ENCODE results near the gene GAPT.

GAPT gene

DNA sequence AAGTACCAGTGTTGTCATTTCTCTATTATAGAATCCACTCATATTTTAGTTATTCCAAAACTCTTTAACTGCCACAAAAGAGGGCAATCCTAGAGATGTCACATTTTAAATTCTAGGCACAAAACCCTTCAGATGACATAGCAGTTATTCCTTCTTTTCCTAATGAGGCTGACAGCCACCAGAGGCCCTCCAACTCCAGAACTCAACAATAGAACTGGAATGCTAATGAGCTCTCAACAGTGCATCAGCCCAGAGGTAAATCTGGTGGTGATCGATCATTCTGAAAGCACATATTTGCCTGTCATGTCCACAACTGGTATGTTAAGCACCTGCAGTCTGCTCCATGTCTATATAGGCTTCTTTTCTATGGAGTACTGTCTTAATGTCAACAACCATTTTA, 51.5 kb downstream of the GAPT start:
- ChIA-PET CTCF (no interaction called here), POLR2A (no interaction called here)
- Histone ChIP-seq H3K4me3 (ENCODE audit: low read depth, low read length) (no peak overlapping the region), H3K36me3 (ENCODE audit: control insufficient read depth in 2 of 2, insufficient read depth in 1 of 2, low read length in 2 of 2) (no peaks in the 10 kb centered on the region), H3K4me1 (ENCODE audit: control insufficient read depth, insufficient read depth, low read length) (no peaks in the 10 kb centered on the region), H3K9me3 (ENCODE audit: control insufficient read depth, insufficient read depth, low read depth, low read length) (no peaks in the 10 kb centered on the region), H3K27ac (ENCODE audit: extremely low read depth, low read depth, low read length) (no peak overlapping the region)
- TF ChIP-seq MYNN (tag by site-specific recombination; IDR thresholded peaks at IDR 0.05; ENCODE audit: borderline replicate concordance), result no peak
- no peak for TF ChIP-seq ZNF596 (tag by site-specific recombination; IDR thresholded peaks at IDR 0.05)
- no peak for TF ChIP-seq ZNF366 (tag by site-specific recombination; conservative IDR thresholded peaks at IDR 0.05)
- no peak for TF ChIP-seq ZNF274 (IDR thresholded peaks at IDR 0.05; ENCODE audit: low read length)
- TF ChIP-seq ZNF274 (tag by site-specific recombination; IDR thresholded peaks at IDR 0.05; ENCODE audit: borderline replicate concordance), result no peak
- no peak for TF ChIP-seq ZNF24 (tag by site-specific recombination; IDR thresholded peaks at IDR 0.05)
- TF ChIP-seq ZNF521 (tag by site-specific recombination; IDR thresholded peaks at IDR 0.05), result no peak

DNA sequence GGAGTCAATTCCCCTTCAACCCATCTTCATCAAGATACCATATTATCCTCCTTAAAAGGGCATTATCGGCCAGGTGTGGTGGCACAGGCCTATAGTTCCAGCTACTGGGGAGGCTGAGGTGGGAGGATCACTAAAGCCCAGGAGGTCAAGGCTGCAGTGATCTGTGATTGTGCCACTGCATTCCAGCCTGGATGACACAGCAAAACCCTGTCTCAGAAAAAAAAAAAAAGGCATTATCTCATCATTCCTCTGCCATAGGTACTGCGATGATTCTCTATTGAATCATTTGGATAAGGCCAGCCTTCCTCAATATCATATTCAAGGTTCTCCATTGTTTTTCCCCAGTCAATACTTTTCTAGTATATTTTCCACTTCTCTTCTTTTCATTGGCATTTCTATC, 52.5 kb downstream of the GAPT start:
- no peaks in the 10 kb centered on the region for H3K4me1 ChIP-seq (ENCODE audit: control insufficient read depth, insufficient read depth, low read length)
- H3K9me3 ChIP-seq (ENCODE audit: control insufficient read depth, insufficient read depth, low read depth, low read length), result no peaks in the 10 kb centered on the region
- H3K4me3 ChIP-seq (ENCODE audit: low read depth, low read length), result no peak overlapping the region
- TF ChIP-seq TRIM28 (IDR thresholded peaks at IDR 0.05; ENCODE audit: borderline replicate concordance, low read length) (no peak), ZBTB48 (tag by site-specific recombination; IDR thresholded peaks at IDR 0.05) (no peak), ZNF24 (tag by site-specific recombination; IDR thresholded peaks at IDR 0.05) (no peak), ZNF133 (tag by site-specific recombination; IDR thresholded peaks at IDR 0.05) (no peak), EGR2 (tag by site-specific recombination; IDR thresholded peaks at IDR 0.05; ENCODE audit: low read depth) (no peak), ZNF394 (tag by site-specific recombination; IDR thresholded peaks at IDR 0.05; ENCODE audit: borderline replicate concordance) (no peak), ZNF239 (tag by site-specific recombination; IDR thresholded peaks at IDR 0.05) (no peak), ZNF747 (tag by site-specific recombination; IDR thresholded peaks at IDR 0.05) (no peak)
- TF ChIP-seq, protein P1, sequence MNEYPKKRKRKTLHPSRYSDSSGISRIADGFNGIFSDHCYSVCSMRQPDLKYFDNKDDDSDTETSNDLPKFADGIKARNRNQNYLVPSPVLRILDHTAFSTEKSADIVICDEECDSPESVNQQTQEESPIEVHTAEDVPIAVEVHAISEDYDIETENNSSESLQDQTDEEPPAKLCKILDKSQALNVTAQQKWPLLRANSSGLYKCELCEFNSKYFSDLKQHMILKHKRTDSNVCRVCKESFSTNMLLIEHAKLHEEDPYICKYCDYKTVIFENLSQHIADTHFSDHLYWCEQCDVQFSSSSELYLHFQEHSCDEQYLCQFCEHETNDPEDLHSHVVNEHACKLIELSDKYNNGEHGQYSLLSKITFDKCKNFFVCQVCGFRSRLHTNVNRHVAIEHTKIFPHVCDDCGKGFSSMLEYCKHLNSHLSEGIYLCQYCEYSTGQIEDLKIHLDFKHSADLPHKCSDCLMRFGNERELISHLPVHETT (tag by site-specific recombination; IDR thresholded peaks at IDR 0.05), result no peak
- TF ChIP-seq, protein P2, sequence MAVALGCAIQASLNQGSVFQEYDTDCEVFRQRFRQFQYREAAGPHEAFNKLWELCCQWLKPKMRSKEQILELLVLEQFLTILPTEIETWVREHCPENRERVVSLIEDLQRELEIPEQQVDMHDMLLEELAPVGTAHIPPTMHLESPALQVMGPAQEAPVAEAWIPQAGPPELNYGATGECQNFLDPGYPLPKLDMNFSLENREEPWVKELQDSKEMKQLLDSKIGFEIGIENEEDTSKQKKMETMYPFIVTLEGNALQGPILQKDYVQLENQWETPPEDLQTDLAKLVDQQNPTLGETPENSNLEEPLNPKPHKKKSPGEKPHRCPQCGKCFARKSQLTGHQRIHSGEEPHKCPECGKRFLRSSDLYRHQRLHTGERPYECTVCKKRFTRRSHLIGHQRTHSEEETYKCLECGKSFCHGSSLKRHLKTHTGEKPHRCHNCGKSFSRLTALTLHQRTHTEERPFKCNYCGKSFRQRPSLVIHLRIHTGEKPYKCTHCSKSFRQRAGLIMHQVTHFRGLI (tag by site-specific recombination; IDR thresholded peaks at IDR 0.05), result no peak
- TF ChIP-seq, protein P3, sequence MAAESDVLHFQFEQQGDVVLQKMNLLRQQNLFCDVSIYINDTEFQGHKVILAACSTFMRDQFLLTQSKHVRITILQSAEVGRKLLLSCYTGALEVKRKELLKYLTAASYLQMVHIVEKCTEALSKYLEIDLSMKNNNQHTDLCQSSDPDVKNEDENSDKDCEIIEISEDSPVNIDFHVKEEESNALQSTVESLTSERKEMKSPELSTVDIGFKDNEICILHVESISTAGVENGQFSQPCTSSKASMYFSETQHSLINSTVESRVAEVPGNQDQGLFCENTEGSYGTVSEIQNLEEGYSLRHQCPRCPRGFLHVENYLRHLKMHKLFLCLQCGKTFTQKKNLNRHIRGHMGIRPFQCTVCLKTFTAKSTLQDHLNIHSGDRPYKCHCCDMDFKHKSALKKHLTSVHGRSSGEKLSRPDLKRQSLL (tag by site-specific recombination; IDR thresholded peaks at IDR 0.05), result no peak
- CTCF ChIA-PET, result interaction anchor here (0.6 to 0.7 kb wide), 2 partner anchors 307 to 832 kb away, joined by 3 to 4 read pairs; no protein-coding TSS in a partner anchor
- POLR2A ChIA-PET, result no interaction called here
- H3K36me3 ChIP-seq (ENCODE audit: control insufficient read depth in 2 of 2, insufficient read depth in 1 of 2, low read length in 2 of 2), result no peaks in the 10 kb centered on the region
- no peak overlapping the region for H3K27ac ChIP-seq (ENCODE audit: extremely low read depth, low read depth, low read length)

DNA sequence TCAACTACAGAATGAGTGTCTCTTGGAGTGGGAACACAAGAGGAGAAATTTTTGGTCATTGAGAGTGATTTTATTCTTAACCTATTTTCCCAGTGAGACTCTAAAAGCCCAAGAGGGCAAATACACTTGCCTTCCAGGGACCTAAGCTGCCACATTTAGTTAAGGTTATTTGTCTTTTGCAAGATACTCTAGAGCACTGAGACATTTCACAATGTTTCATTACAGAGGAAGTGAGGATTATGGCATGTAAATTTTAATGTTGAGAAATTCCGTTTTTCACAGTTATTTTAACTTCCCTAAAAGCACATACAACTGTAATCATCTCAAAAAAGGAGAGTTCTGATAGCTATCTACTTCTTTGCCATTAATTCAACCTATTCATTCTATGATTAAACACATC, 53.0 kb downstream of the GAPT start:
- Histone ChIP-seq H3K4me1 (ENCODE audit: control insufficient read depth, insufficient read depth, low read length) (no peaks in the 10 kb centered on the region), H3K9me3 (ENCODE audit: control insufficient read depth, insufficient read depth, low read depth, low read length) (no peaks in the 10 kb centered on the region), H3K4me3 (ENCODE audit: low read depth, low read length) (no peak overlapping the region), H3K27ac (ENCODE audit: extremely low read depth, low read depth, low read length) (no peak overlapping the region), H3K36me3 (ENCODE audit: control insufficient read depth in 2 of 2, insufficient read depth in 1 of 2, low read length in 2 of 2) (no peaks in the 10 kb centered on the region)
- ChIA-PET POLR2A (no interaction called here), CTCF (interaction anchor here (0.6 kb wide), 1 partner anchor 831 kb away, joined by 4 read pairs; no protein-coding TSS in a partner anchor)
- no peak for TF ChIP-seq GLI2 (tag by site-specific recombination; IDR thresholded peaks at IDR 0.05; ENCODE audit: borderline replicate concordance, low read depth)
- TF ChIP-seq, protein P4, sequence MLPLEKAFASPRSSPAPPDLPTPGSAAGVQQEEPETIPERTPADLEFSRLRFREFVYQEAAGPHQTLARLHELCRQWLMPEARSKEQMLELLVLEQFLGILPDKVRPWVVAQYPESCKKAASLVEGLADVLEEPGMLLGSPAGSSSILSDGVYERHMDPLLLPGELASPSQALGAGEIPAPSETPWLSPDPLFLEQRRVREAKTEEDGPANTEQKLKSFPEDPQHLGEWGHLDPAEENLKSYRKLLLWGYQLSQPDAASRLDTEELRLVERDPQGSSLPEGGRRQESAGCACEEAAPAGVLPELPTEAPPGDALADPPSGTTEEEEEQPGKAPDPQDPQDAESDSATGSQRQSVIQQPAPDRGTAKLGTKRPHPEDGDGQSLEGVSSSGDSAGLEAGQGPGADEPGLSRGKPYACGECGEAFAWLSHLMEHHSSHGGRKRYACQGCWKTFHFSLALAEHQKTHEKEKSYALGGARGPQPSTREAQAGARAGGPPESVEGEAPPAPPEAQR (tag by site-specific recombination; IDR thresholded peaks at IDR 0.05), result no peak
- no peak for TF ChIP-seq ZBTB21 (tag by site-specific recombination; IDR thresholded peaks at IDR 0.05)
- TF ChIP-seq, protein P5, sequence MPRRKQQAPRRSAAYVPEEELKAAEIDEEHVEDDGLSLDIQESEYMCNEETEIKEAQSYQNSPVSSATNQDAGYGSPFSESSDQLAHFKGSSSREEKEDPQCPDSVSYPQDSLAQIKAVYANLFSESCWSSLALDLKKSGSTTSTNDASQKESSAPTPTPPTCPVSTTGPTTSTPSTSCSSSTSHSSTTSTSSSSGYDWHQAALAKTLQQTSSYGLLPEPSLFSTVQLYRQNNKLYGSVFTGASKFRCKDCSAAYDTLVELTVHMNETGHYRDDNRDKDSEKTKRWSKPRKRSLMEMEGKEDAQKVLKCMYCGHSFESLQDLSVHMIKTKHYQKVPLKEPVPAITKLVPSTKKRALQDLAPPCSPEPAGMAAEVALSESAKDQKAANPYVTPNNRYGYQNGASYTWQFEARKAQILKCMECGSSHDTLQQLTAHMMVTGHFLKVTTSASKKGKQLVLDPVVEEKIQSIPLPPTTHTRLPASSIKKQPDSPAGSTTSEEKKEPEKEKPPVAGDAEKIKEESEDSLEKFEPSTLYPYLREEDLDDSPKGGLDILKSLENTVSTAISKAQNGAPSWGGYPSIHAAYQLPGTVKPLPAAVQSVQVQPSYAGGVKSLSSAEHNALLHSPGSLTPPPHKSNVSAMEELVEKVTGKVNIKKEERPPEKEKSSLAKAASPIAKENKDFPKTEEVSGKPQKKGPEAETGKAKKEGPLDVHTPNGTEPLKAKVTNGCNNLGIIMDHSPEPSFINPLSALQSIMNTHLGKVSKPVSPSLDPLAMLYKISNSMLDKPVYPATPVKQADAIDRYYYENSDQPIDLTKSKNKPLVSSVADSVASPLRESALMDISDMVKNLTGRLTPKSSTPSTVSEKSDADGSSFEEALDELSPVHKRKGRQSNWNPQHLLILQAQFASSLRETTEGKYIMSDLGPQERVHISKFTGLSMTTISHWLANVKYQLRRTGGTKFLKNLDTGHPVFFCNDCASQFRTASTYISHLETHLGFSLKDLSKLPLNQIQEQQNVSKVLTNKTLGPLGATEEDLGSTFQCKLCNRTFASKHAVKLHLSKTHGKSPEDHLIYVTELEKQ (tag by site-specific recombination; IDR thresholded peaks at IDR 0.05; ENCODE audit: borderline replicate concordance), result no peak
- TF ChIP-seq ZBTB8A (tag by site-specific recombination; IDR thresholded peaks at IDR 0.05), result no peak

Data from HEK293 (cell line).